Neural cell (in vitro differentiated cells): Measurements from ENCODE around the gene RARS2. TPM values are rescaled to one million over a fixed set of nuclear protein-coding genes. Genes with fewer than 3 reads are reported as not detected.

ENCODE experiments used
- H2AFZ ChIP-seq: fragments of 200-600, 300-800 bp; sonication (generic), shearing (Covaris generic); 2 replicates; pipeline ENCODE4 v1.6.0; 2014; ENCODE audit warnings: low read depth, mild to moderate bottlenecking, antibody characterized with exemption, low read length, moderate library complexity
- H3F3A ChIP-seq: fragments of 200-600 bp; shearing (Covaris generic); 2 replicates; pipeline ENCODE4 v1.6.1; 2016; ENCODE audit warnings: mild to moderate bottlenecking, moderate library complexity, mixed read lengths, antibody characterized with exemption, low read length; ENCODE audit not compliant: insufficient read depth, poor library complexity, severe bottlenecking
- H3K27ac ChIP-seq: fragments of 200-600, 300-800 bp; sonication (generic), shearing (Covaris generic); 2 replicates; pipeline ENCODE4 v1.5.1; 2014; ENCODE audit warnings: mild to moderate bottlenecking, low read length, moderate library complexity
- H3K27me3 ChIP-seq: fragments of 300-800, 200-600 bp; sonication (generic), shearing (Covaris generic); 2 replicates; pipeline ENCODE4 v1.6.0; 2014; ENCODE audit warnings: mild to moderate bottlenecking, low read depth, low read length, moderate library complexity; ENCODE audit not compliant: insufficient read depth
- H3K36me3 ChIP-seq: fragments of 300-800, 200-600 bp; sonication (generic), shearing (Covaris generic); 2 replicates; pipeline ENCODE4 v1.5.1; 2014; ENCODE audit warnings: mild to moderate bottlenecking, antibody characterized with exemption, low read length, moderate library complexity; ENCODE audit not compliant: insufficient read depth
- H3K4me2 ChIP-seq: fragments of 300-800, 200-600 bp; sonication (generic), shearing (Covaris generic); 2 replicates; pipeline ENCODE4 v1.6.0; 2014; ENCODE audit warnings: mild to moderate bottlenecking, low read length
- H3K4me3 ChIP-seq: fragments of 300-800, 200-600 bp; sonication (generic), shearing (Covaris generic); 2 replicates; pipeline ENCODE4 v1.5.1; 2014; ENCODE audit warnings: mild to moderate bottlenecking, low read length, moderate library complexity
- H3K79me2 ChIP-seq: fragments of 200-600 bp; shearing (Covaris generic); replicated peaks from 2 replicates; pipeline ENCODE4 v1.6.0; 2014; ENCODE audit warnings: mild to moderate bottlenecking, low read length, moderate library complexity; ENCODE audit not compliant: insufficient read depth
- H3K9ac ChIP-seq: fragments of 300-800, 200-600 bp; sonication (generic), shearing (Covaris generic); 2 replicates; pipeline ENCODE4 v1.6.1; 2016; ENCODE audit warnings: mild to moderate bottlenecking, low read length, mixed read lengths
- H3K9me2 ChIP-seq: fragments of 200-600 bp; shearing (Covaris generic); 2 replicates; pipeline ENCODE4 v1.6.1; 2016; ENCODE audit warnings: mild to moderate bottlenecking, low read length, mixed read lengths; ENCODE audit not compliant: insufficient read depth
- H3K9me3 ChIP-seq: fragments of 200-600, 300-800 bp; sonication (generic), shearing (Covaris generic); 2 replicates; pipeline ENCODE4 v1.6.1; 2016; ENCODE audit warnings: mild to moderate bottlenecking, mixed run types, low read length, moderate library complexity, mixed read lengths
- H4K20me1 ChIP-seq: fragments of 200-600 bp; shearing (Covaris generic); 2 replicates; pipeline ENCODE4 v1.6.1; 2016; ENCODE audit warnings: mild to moderate bottlenecking, mixed run types; ENCODE audit not compliant: insufficient read depth
- CTCF ChIP-seq: fragments of 450-650 bp; IDR thresholded peaks from 2 replicates; pipeline ENCODE4 v1.5.1; 2014; ENCODE audit warnings: antibody characterized with exemption, mild to moderate bottlenecking, moderate library complexity; ENCODE audit not compliant: poor library complexity, severe bottlenecking
- EP300 ChIP-seq: fragments of 450-650 bp; conservative IDR thresholded peaks from 2 replicates; pipeline ENCODE4 v1.6.1; 2014; ENCODE audit warnings: antibody characterized with exemption, mild to moderate bottlenecking, moderate library complexity; ENCODE audit not compliant: poor library complexity, severe bottlenecking
- EZH2 ChIP-seq: fragments of 200-600, 300-800 bp; shearing (Covaris generic), sonication (generic); IDR thresholded peaks from 2 replicates; pipeline ENCODE4 v1.6.1; 2014; ENCODE audit warnings: antibody characterized with exemption, low read length, borderline replicate concordance, mild to moderate bottlenecking; ENCODE audit not compliant: insufficient read depth, poor library complexity, severe bottlenecking
- MXI1 ChIP-seq: fragments of 450-650 bp; conservative IDR thresholded peaks from 2 replicates; pipeline ENCODE4 v1.6.1; 2014; ENCODE audit warnings: antibody characterized with exemption, mild to moderate bottlenecking; ENCODE audit not compliant: poor library complexity, severe bottlenecking
- POLR2AphosphoS5 ChIP-seq: IDR thresholded peaks from 2 replicates; pipeline ENCODE4 v1.6.1; 2012
- RAD21 ChIP-seq: fragments of 450-650 bp; conservative IDR thresholded peaks from 2 replicates; pipeline ENCODE4 v1.6.1; 2014; ENCODE audit warnings: antibody characterized with exemption, mild to moderate bottlenecking, moderate library complexity
- SMC3 ChIP-seq: fragments of 450-650 bp; conservative IDR thresholded peaks from 2 replicates; pipeline ENCODE4 v1.6.1; 2014; ENCODE audit warnings: antibody characterized with exemption, mild to moderate bottlenecking, moderate library complexity; ENCODE audit not compliant: poor library complexity
- TAF1 ChIP-seq: IDR thresholded peaks from 2 replicates; pipeline ENCODE4 v1.6.1; 2012; ENCODE audit warnings: low read depth
- polyA plus RNA-seq: library from polyadenylated mRNA; depleted of rRNA; stranded (reverse); fragments of >200 nt; gene quantifications from 2 replicates; pipeline ENCODE4 v1.2.3, GENCODE V29; 2014
- TF ChIP-seq, protein P1 (sequence below): IDR thresholded peaks from 2 replicates; pipeline ENCODE4 v1.6.1; 2012; ENCODE audit warnings: borderline replicate concordance

Gene RARS2
- polyA plus RNA-seq, 1 donor from 2014 or later: 50.4 TPM

DNA sequence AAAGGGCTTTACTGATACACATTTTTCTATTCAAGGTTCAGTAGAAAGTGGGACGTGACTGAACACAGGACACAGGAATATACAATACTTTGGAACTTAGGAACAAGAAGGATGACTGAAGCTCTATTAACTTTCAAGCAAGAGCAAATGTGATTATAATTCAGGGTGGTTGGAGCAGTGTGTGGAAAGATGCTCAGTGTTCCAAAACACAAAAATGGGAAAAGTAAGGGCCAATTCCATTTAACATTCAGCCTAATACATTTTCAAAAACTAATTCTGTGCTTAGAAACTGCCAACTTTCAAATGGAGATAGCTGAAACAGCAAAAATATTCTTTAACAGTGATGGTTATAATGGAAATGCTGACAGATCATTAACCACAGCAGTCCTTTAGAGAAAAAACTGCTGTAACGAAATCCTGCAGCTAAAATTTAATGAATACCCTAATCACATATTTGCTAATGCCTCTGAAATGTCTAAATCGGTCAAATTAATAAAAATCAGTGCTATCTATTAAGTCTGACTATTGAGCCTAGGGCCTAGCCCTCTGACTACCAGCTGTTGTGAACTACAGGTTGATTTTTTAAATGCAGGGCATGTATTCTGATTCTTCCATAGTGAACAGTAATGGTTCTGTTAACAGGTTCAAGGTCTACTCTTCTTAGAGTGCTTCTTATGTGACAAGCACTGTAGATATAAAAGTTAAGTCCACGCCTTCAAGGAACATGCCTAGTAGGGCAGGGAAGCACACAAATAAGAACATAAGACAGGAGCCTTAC lies 45.9 kb downstream of the RARS2 start:
- H4K20me1 ChIP-seq: no peaks in the 10 kb centered on the region
- H3K4me3 ChIP-seq: no peak overlapping the region
- H3K79me2 ChIP-seq: no peaks in the 10 kb centered on the region
- H2AFZ ChIP-seq: no peak overlapping the region
- H3F3A ChIP-seq: no peaks in the 10 kb centered on the region
- peaks cover 10% of the 10 kb centered on the region for H3K36me3 ChIP-seq
- no peak overlapping the region for H3K9ac ChIP-seq
- no peaks in the 10 kb centered on the region for H3K27me3 ChIP-seq
- no peak overlapping the region for H3K27ac ChIP-seq
- no peak overlapping the region for H3K4me2 ChIP-seq
- H3K9me2 ChIP-seq: no peaks in the 10 kb centered on the region
- H3K9me3 ChIP-seq: no peaks in the 10 kb centered on the region
- no peak for TF ChIP-seq MXI1
- no peak for TF ChIP-seq RAD21
- TF ChIP-seq EP300: no peak
- no peak for TF ChIP-seq POLR2AphosphoS5
- TF ChIP-seq, protein P1, sequence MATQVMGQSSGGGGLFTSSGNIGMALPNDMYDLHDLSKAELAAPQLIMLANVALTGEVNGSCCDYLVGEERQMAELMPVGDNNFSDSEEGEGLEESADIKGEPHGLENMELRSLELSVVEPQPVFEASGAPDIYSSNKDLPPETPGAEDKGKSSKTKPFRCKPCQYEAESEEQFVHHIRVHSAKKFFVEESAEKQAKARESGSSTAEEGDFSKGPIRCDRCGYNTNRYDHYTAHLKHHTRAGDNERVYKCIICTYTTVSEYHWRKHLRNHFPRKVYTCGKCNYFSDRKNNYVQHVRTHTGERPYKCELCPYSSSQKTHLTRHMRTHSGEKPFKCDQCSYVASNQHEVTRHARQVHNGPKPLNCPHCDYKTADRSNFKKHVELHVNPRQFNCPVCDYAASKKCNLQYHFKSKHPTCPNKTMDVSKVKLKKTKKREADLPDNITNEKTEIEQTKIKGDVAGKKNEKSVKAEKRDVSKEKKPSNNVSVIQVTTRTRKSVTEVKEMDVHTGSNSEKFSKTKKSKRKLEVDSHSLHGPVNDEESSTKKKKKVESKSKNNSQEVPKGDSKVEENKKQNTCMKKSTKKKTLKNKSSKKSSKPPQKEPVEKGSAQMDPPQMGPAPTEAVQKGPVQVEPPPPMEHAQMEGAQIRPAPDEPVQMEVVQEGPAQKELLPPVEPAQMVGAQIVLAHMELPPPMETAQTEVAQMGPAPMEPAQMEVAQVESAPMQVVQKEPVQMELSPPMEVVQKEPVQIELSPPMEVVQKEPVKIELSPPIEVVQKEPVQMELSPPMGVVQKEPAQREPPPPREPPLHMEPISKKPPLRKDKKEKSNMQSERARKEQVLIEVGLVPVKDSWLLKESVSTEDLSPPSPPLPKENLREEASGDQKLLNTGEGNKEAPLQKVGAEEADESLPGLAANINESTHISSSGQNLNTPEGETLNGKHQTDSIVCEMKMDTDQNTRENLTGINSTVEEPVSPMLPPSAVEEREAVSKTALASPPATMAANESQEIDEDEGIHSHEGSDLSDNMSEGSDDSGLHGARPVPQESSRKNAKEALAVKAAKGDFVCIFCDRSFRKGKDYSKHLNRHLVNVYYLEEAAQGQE: no peak
- no peak for TF ChIP-seq SMC3
- TF ChIP-seq CTCF: no peak
- TF ChIP-seq TAF1: no peak
- TF ChIP-seq EZH2: no peak

DNA sequence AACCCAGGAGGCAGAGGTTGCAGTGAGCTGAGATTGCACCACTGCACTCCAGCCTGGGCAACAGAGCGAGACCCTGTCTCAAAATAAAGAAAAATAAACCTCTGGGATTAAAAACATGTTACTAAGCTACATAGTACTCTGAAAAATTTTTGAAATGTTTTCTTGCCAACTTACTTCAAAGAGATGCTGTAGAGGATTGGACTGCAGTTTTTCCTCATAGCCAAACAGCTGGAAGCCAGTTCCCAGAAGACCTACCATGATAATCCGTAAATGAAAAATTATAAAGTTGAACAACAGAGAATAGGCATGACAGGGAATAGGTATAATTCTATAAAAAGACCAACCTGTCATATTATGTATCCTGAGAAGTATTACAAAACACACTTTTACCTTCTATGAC lies 48.0 kb downstream of the RARS2 start:
- H3K4me2 ChIP-seq: no peak overlapping the region
- no peak overlapping the region for H3K27ac ChIP-seq
- no peaks in the 10 kb centered on the region for H3K9me3 ChIP-seq
- H3K9ac ChIP-seq: no peak overlapping the region
- no peaks in the 10 kb centered on the region for H4K20me1 ChIP-seq
- H3K9me2 ChIP-seq: no peaks in the 10 kb centered on the region
- H3F3A ChIP-seq: no peaks in the 10 kb centered on the region
- H3K27me3 ChIP-seq: no peaks in the 10 kb centered on the region
- no peak for TF ChIP-seq TAF1
- TF ChIP-seq RAD21: no peak
- TF ChIP-seq EP300: no peak
- TF ChIP-seq, protein P1: no peak
- no peak for TF ChIP-seq POLR2AphosphoS5
- no peak for TF ChIP-seq SMC3
- TF ChIP-seq MXI1: no peak
- TF ChIP-seq CTCF: no peak
- no peak for TF ChIP-seq EZH2
- H3K36me3 ChIP-seq: peaks cover 10% of the 10 kb centered on the region
- no peak overlapping the region for H2AFZ ChIP-seq
- no peaks in the 10 kb centered on the region for H3K79me2 ChIP-seq
- no peak overlapping the region for H3K4me3 ChIP-seq
